Neural cell (in vitro differentiated cells): ENCODE data around the gene PSEN1.

Experiments
- CTCF ChIP-seq: fragments of 450-650 bp; IDR thresholded peaks from 2 replicates; pipeline ENCODE4 v1.5.1; 2014; ENCODE audit warnings: antibody characterized with exemption, mild to moderate bottlenecking, moderate library complexity; ENCODE audit not compliant: poor library complexity, severe bottlenecking
- EP300 ChIP-seq: fragments of 450-650 bp; conservative IDR thresholded peaks from 2 replicates; pipeline ENCODE4 v1.6.1; 2014; ENCODE audit warnings: antibody characterized with exemption, mild to moderate bottlenecking, moderate library complexity; ENCODE audit not compliant: poor library complexity, severe bottlenecking
- EZH2 ChIP-seq: fragments of 200-600, 300-800 bp; shearing (Covaris generic), sonication (generic); IDR thresholded peaks from 2 replicates; pipeline ENCODE4 v1.6.1; 2014; ENCODE audit warnings: antibody characterized with exemption, low read length, borderline replicate concordance, mild to moderate bottlenecking; ENCODE audit not compliant: insufficient read depth, poor library complexity, severe bottlenecking
- MXI1 ChIP-seq: fragments of 450-650 bp; conservative IDR thresholded peaks from 2 replicates; pipeline ENCODE4 v1.6.1; 2014; ENCODE audit warnings: antibody characterized with exemption, mild to moderate bottlenecking; ENCODE audit not compliant: poor library complexity, severe bottlenecking
- REST ChIP-seq: IDR thresholded peaks from 2 replicates; pipeline ENCODE4 v1.6.1; 2012; ENCODE audit warnings: borderline replicate concordance
- SMC3 ChIP-seq: fragments of 450-650 bp; conservative IDR thresholded peaks from 2 replicates; pipeline ENCODE4 v1.6.1; 2014; ENCODE audit warnings: antibody characterized with exemption, mild to moderate bottlenecking, moderate library complexity; ENCODE audit not compliant: poor library complexity

DNA sequence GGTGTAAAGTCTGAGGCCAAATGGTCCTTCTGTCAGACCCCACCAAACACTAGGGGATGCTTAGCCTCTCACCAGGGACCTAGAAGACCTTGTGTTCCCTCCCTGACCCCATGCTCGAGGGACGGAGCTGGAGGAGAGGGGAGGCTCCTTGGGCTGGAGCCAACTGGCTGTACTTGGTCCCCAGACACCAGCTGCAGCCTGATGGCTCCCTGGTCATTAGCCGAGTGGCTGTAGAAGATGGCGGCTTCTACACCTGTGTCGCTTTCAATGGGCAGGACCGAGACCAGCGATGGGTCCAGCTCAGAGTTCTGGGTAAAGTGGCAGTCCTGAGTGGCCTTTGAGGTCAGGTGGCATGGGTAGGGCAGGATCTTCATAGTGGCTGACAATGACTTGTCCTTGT lies 130.0 kb downstream of the PSEN1 start:
- no peak for TF ChIP-seq CTCF
- no peak for TF ChIP-seq EZH2
- no peak for TF ChIP-seq EP300
- TF ChIP-seq SMC3: no peak
- no peak for TF ChIP-seq MXI1
- no peak for TF ChIP-seq REST
